Activated CD8-positive, alpha-beta memory T cell treated with anti-CD3 and anti-CD28 coated beads, Interleukin-2, amount 10 ng/mL, durations not matched to agents 7 days and 5 days (primary cell): ENCODE measurements around the gene NSMF. TPM values are rescaled to one million over a fixed set of nuclear protein-coding genes. Genes with fewer than 3 reads are reported as not detected.

ENCODE experiments used
- ATAC-seq: fragments of 150-1000 bp; cut with Tn5 transposase; one replicate; pipeline ENCODE4 v1.10.0; 2021; ENCODE audit warnings: moderate library complexity
- CTCF ChIA-PET: fragments of 350-600 bp; sonication (Branson Sonifier 250); formaldehyde crosslinking; loops from one replicate; lab custom pipeline; 2021; ENCODE audit warnings: antibody characterized with exemption; lab: Charles Lee
- DNase-seq: peaks from one replicate; pipeline ENCODE4 v3.0.0-alpha.2; 2020
- H3K27ac Mint-ChIP-seq: one replicate; pipeline ENCODE4 v1.8.0; 2021; ENCODE audit warnings: mild to moderate bottlenecking, mixed read lengths
- H3K27me3 Mint-ChIP-seq: one replicate; pipeline ENCODE4 v1.8.0; 2021; ENCODE audit warnings: mixed read lengths
- H3K36me3 Mint-ChIP-seq: one replicate; pipeline ENCODE4 v1.8.0; 2021; ENCODE audit warnings: mild to moderate bottlenecking, mixed read lengths
- H3K4me1 Mint-ChIP-seq: one replicate; pipeline ENCODE4 v1.8.0; 2021; ENCODE audit warnings: mixed read lengths
- H3K4me3 Mint-ChIP-seq: one replicate; pipeline ENCODE4 v1.8.0; 2021; ENCODE audit warnings: mild to moderate bottlenecking, moderate library complexity, mixed read lengths
- H3K9me3 Mint-ChIP-seq: one replicate; pipeline ENCODE4 v1.8.0; 2022; ENCODE audit warnings: low read depth, mixed read lengths
- total RNA-seq, 2 experiments: library from RNA; stranded (reverse); gene quantifications; one replicate each; pipeline ENCODE4 v1.2.3, GENCODE V29; 2021

The NSMF gene
- total RNA-seq, 2 experiments from 2014 or later, result 35.8 to 42.1 TPM

DNA sequence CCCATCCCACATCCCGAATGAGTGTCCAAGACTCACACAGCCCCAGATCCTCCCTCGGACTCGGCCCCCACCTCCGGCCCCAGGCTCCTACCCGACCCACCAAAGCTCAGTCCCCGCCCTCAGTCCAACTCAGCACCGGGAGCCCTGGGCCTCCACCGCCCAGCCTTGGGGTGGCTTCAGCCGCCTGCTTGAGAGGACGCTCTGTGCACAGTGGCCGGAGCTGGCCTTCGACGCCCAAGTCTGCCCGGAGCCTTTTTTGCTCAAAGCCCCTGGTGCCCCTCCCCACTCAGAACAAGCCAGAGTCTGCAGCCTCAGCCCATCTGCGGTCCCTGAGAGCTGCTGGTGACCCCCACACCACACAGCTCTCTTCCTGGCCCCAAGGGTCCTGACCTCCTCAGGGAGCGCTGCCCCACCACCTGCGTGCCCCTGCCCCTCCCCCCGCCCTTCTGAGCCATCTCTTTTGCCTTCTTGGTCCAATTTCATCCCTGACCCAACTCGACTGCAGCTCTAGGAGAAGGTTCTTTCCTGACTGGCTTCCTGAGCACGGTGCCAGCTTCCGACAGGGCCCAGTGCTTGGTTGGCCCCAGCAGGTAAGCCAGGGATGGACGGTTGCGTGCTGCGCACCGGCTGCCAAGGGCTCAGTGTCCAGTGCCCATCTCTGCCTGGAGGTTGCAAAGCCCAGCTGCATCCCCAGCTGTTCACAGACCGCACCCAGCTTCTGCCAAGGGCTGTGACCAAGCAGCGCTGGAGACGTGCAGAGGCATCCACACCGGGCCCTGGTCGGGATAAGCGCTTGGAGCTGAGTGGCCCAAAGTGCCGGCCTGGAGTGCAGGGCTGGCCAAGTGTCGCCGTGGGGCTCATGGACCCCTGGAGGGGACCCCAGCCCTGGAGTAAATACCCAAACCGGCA is 27.7 kb upstream of the NSMF start:
- Mint-ChIP-seq H3K9me3 (no peaks in the 10 kb centered on the region), H3K36me3 (no peaks in the 10 kb centered on the region), H3K4me3 (no peak overlapping the region), H3K27ac (no peak overlapping the region), H3K4me1 (peaks cover 17% of the 10 kb centered on the region), H3K27me3 (peaks cover 7% of the 10 kb centered on the region)
- ATAC-seq (no peak), DNase-seq (no peak)
- CTCF ChIA-PET, result interaction anchor here (1.2 to 2.4 kb wide), 3 partner anchors 22 to 48 kb away, joined by 3 to 5 read pairs (median 5); no protein-coding TSS in a partner anchor

DNA sequence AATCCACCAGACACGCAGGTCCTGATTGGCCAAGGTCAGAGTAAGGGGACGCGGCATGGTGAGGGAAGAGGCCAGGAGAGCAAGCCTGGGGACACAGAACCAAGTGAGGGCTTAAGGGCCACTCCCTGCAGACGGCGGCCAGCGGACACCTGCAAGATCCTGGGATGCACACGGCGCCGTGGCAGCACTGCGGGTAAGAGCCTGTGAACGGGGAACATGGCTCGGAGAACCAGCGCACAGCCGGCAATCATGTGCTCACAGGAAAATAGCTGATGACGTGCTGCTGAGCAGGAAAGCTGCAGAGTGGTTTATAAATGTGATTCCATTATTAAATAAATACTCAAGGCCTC is 27.0 kb upstream of the NSMF start:
- ATAC-seq (no peak), DNase-seq (no peak)
- H3K27ac Mint-ChIP-seq, result no peak overlapping the region
- no peaks in the 10 kb centered on the region for H3K36me3 Mint-ChIP-seq
- H3K4me1 Mint-ChIP-seq, result peaks cover 18% of the 10 kb centered on the region
- CTCF ChIA-PET, result interaction anchor here (1.7 to 2.4 kb wide), 2 partner anchors 22 to 41 kb away, joined by 5 read pairs; no protein-coding TSS in a partner anchor
- H3K9me3 Mint-ChIP-seq, result no peaks in the 10 kb centered on the region
- H3K27me3 Mint-ChIP-seq, result peaks cover 7% of the 10 kb centered on the region
- H3K4me3 Mint-ChIP-seq, result no peak overlapping the region

DNA sequence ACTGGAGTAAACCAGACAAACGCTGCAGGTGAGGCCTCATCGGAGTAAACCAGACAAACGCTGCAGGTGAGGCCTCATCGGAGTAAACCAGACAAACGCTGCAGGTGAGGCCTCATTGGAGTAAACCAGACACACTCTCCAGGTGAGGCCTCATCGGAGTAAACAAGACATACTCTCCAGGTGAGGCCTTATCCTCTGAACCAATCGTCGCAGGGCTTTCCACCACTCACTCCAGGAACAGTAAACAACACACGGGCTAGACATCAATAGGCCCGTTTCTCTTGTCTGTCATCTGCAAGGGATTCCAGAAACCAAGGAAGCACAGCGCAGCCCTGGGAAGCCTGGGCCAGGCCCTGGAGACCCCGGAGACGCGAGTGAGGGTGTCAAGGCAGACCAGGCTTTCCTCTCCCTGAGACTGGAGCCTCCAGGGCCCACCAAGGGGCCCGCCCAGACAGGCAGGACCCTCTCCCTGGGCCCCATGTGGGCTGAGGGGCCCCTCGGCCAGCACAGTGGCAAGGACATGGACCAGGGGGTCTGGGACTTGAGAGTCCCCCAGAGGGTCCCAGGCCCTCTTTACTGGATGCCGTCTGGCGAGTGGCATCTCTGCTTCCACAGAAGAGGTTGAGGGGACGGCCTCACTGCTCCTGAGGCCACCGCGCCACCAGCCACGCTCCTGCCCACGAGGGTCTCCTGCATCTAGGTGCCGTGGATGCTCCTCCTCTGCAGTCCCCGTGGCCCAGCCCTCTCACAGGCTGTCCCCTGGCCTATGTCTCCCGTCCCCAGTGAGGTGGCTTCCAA is 26.4 kb upstream of the NSMF start:
- Mint-ChIP-seq H3K36me3 (no peaks in the 10 kb centered on the region), H3K27ac (no peak overlapping the region), H3K27me3 (peaks cover 7% of the 10 kb centered on the region), H3K4me1 (peaks cover 14% of the 10 kb centered on the region), H3K4me3 (no peak overlapping the region), H3K9me3 (no peaks in the 10 kb centered on the region)
- ATAC-seq (no peak), DNase-seq (no peak)
- CTCF ChIA-PET, result no interaction called here

DNA sequence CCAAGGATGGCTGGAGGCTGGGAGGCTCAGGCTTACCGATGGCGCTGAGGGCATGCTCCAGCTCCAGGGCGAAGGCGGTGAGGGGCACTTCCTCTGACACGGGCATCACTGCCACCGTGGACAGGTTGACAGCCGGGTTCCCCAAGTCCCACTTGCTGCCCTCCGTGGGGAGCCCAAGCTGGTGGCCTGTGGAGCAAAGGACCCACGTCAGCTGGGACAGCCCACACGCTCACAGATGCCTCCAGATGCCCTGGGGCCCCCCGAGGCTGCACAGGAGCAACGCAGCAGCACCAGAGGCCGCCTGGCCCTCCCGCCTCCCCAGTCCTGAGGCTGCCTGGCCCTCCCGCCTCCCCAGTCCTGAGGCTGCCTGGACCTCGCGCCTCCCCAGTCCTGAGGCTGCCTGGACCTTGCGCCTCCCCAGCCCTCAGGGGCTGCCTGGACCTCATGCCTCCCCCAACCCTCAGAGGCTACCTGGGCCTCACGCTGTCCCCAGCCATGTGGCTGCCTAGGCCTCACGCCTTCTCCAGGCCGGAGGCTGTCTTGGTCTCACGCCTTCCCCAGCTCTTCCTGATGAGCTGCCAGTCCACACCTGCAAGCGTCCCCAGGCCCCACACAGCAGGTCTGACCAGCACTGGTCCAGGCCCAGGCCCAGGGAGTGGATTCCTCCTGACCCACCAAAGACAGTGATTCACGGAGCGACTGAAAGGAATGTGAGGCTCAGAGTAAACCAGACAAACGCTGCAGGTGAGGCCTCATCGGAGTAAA is 25.6 kb upstream of the NSMF start:
- no peak for ATAC-seq
- no peaks in the 10 kb centered on the region for H3K36me3 Mint-ChIP-seq
- peaks cover 9% of the 10 kb centered on the region for H3K4me1 Mint-ChIP-seq
- H3K9me3 Mint-ChIP-seq, result no peaks in the 10 kb centered on the region
- H3K27ac Mint-ChIP-seq, result no peak overlapping the region
- CTCF ChIA-PET, result interaction anchor here (1.4 kb wide), 1 partner anchor 62 kb away, joined by 3 read pairs; the partner anchor contains the start of genes EXD3 and NOXA1
- H3K4me3 Mint-ChIP-seq, result no peak overlapping the region
- H3K27me3 Mint-ChIP-seq, result peaks cover 7% of the 10 kb centered on the region
- DNase-seq, result no peak

DNA sequence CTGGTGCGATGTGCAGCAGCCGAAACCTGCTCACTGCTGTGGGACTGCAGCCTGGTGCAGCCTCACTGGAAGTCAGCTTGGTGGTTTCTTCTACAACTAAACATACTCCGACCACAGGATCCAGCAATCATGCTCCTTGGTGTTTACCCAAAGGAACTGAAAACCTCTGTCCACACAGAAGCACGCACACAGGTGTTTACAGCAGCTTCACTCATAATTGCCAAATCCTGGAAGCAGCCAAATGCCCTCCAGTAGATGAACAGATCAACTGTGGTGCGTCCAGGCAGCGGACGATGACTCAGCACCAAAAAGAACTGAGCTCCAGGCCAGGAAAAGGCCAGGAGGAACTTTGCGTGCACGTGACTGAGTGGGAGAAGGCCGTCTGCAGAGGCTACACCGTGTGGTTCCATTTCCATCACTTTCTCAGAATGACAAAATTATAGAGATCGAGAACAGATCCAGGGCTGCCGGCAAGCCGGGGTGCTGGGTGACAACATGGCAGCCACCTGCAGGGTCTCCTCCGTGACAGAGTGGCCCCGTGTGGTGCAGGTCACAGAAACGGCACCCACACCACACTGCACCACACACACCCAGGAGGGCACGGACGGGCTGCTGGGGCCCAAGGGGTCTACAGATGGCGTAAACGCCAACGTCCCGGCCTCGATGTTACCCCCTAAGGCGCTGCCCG is 23.1 kb upstream of the NSMF start:
- DNase-seq, result no peak
- CTCF ChIA-PET, result interaction anchor here (1.0 to 1.4 kb wide), 2 partner anchors 23 to 37 kb away, joined by 3 to 4 read pairs; partner anchors contain the start of gene NSMF
- ATAC-seq, result peak; percentile 23
- Mint-ChIP-seq H3K27ac (no peak overlapping the region), H3K27me3 (no peaks in the 10 kb centered on the region), H3K4me3 (no peak overlapping the region), H3K36me3 (no peaks in the 10 kb centered on the region), H3K9me3 (no peaks in the 10 kb centered on the region), H3K4me1 (peaks cover 9% of the 10 kb centered on the region)

DNA sequence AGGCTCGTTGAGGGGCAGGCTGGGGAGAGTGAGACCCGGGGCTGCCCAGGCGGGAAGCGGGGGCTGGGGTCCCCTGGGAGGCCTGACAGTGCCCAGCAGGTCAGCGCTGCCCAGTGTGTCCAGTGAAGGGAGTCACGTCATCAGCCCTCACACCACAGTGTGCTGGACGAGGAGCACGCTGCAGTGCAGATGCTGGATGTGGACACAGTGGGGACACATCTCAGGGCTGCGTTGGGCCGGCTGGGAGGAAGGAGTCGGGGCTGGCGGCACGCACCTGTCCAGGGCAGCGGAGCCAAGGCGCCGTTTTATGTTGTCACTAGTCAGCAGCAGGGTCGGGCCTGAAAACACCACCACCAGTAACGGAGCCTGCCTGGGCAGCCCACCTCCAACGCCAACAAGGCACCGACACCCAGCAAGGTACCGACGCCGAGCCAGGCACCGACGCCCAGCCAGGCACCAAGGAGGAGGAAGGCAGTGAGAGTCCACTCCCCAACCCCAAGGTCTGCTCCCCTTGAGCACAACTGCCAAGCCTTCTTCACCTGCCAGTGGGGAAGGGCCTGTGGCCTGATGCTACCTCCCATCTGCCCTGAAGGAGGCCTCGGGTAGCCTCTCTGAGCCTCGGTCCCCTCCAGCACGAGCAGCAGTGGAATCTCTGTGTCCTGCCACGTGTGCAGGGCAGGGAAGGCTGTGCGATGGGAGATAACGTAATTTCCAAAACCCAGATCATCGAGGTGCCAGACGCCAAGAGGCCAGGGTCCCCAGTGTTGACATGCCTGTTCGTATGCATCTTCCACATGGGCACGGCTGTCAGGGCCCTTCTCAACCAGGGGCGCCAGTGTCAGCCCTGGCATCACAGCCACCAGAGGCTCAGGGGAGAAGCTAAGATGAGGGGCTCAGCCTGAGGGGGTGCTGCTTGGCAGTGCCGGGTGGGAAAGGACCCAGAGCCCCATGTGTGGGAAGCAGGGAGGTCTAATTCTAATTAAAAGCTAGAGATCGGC is 21.9 kb upstream of the NSMF start:
- no peak for ATAC-seq
- no peaks in the 10 kb centered on the region for H3K36me3 Mint-ChIP-seq
- CTCF ChIA-PET, result interaction anchor here (1.0 to 1.4 kb wide), 2 partner anchors 22 to 36 kb away, joined by 3 to 4 read pairs; partner anchors contain the start of gene NSMF
- no peak overlapping the region for H3K27ac Mint-ChIP-seq
- peaks cover 3% of the 10 kb centered on the region for H3K9me3 Mint-ChIP-seq
- H3K27me3 Mint-ChIP-seq, result no peaks in the 10 kb centered on the region
- H3K4me1 Mint-ChIP-seq, result peaks cover 9% of the 10 kb centered on the region
- no peak overlapping the region for H3K4me3 Mint-ChIP-seq
- no peak for DNase-seq

DNA sequence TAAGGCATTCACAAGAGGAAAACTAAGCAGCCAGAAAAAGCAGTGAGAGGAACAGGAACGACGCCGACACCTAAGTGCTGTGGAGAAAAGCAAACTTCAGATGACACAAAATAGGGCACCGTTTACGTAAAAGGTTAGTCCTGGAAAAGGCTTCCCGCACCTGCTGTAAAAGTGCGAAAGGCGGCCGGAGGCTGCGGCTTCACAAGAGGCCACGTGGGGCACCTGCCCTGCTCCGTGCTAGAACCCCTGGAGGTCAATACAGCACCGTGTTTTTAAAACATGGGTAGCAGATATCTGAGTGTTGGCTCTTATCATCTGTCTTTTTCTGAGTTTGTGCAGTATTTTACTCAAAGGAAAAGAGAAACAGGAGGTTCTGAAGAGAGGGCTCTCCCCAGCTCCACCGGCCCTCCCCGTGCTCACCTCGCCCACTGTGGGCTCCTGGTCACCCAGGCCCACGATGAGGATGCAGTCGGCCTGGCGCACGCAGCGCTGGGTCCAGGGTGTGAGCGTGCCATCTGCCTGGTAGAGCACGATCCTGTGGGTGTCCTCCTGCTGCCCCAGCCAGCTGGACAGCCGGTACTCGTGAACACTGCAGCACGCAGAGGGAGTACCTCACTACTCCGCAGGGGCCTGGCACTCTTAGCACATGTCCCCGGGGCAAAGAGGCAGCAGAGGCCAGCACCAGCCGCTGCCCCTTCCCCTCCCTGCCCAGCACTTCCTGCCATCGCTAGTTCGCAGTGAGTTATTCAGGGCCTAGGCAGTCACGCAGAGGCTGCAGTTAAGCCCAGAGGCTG is 21.0 kb upstream of the NSMF start:
- H3K4me3 Mint-ChIP-seq, result no peak overlapping the region
- no peaks in the 10 kb centered on the region for H3K27me3 Mint-ChIP-seq
- DNase-seq (no peak), ATAC-seq (no peak)
- no peak overlapping the region for H3K27ac Mint-ChIP-seq
- H3K36me3 Mint-ChIP-seq, result no peaks in the 10 kb centered on the region
- peaks cover 6% of the 10 kb centered on the region for H3K9me3 Mint-ChIP-seq
- CTCF ChIA-PET, result interaction anchor here (1.2 kb wide), 1 partner anchor 55 kb away, joined by 3 read pairs; no protein-coding TSS in a partner anchor
- peaks cover 9% of the 10 kb centered on the region for H3K4me1 Mint-ChIP-seq

DNA sequence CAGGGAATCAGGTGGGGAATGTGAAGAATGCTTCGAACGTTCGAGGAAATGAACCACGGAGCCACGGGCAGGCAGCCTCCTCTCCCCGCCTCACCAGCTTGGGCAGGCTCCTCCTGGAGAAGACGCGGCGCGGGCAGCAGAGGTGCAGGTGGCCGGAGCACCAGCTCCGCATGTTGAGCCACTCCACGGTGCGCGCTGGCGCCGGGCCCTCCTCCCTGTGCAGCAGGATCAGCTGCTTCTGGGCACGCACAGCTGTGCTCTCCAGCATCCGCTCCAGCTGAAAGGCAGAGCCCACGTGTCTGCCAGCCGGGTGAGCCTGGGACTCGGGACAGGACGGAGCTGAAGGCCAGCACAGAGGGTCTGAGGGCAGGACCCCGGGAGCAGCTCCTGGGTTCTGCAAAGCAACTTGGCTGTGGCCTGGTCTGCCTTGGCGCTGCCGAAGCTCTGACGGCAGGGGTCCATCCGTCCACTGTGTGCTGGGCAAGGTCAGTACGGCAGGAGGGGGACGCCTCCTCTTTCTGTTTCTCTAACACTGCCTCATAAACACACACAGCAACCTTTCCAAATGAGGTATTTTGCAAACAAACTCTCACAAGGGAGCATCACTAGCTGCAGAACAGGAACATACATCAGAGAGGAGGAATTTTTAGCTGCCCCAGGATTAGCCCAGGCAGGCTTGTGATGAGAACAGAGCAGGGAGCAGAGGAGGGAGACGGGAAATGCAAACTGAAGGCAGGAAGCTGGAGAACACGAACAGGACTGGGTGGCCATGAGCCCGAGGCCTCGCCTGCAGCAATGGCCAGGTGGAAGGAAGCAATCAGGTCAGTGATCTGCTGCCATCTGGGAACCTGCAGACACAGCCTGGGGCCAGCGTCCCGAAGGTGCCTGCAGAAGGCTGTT is 20.1 kb upstream of the NSMF start:
- Mint-ChIP-seq H3K27me3 (no peaks in the 10 kb centered on the region), H3K36me3 (peaks cover 2% of the 10 kb centered on the region), H3K9me3 (peaks cover 9% of the 10 kb centered on the region), H3K4me3 (no peak overlapping the region), H3K27ac (no peak overlapping the region), H3K4me1 (peaks cover 9% of the 10 kb centered on the region)
- CTCF ChIA-PET, result interaction anchor here (1.2 kb wide), 1 partner anchor 56 kb away, joined by 3 read pairs; no protein-coding TSS in a partner anchor
- DNase-seq (no peak), ATAC-seq (no peak)

DNA sequence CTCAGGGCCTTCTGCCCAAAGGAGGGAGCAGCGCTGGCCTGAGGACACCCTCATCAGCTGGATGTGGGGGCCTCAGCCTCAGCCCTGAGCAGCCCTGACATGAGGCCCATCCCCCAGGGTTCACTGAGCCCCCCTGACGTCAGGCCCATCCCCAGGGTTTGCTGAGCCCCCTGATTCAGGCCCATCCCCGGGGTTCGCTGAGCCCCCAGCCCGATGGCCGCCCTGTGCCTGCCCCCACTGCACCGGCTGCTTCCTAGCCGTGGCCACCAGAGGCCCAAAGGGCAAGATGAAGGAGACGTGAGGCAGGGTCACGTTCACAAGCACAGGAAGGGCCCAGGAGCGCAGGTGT is 19.5 kb upstream of the NSMF start:
- CTCF ChIA-PET, result interaction anchor here (1.2 kb wide), 1 partner anchor 56 kb away, joined by 3 read pairs; no protein-coding TSS in a partner anchor
- no peak overlapping the region for H3K4me3 Mint-ChIP-seq
- no peak overlapping the region for H3K27ac Mint-ChIP-seq
- peaks cover 9% of the 10 kb centered on the region for H3K4me1 Mint-ChIP-seq
- DNase-seq, result no peak
- H3K36me3 Mint-ChIP-seq, result peaks cover 6% of the 10 kb centered on the region
- no peak for ATAC-seq
- no peaks in the 10 kb centered on the region for H3K27me3 Mint-ChIP-seq
- H3K9me3 Mint-ChIP-seq, result peaks cover 13% of the 10 kb centered on the region

DNA sequence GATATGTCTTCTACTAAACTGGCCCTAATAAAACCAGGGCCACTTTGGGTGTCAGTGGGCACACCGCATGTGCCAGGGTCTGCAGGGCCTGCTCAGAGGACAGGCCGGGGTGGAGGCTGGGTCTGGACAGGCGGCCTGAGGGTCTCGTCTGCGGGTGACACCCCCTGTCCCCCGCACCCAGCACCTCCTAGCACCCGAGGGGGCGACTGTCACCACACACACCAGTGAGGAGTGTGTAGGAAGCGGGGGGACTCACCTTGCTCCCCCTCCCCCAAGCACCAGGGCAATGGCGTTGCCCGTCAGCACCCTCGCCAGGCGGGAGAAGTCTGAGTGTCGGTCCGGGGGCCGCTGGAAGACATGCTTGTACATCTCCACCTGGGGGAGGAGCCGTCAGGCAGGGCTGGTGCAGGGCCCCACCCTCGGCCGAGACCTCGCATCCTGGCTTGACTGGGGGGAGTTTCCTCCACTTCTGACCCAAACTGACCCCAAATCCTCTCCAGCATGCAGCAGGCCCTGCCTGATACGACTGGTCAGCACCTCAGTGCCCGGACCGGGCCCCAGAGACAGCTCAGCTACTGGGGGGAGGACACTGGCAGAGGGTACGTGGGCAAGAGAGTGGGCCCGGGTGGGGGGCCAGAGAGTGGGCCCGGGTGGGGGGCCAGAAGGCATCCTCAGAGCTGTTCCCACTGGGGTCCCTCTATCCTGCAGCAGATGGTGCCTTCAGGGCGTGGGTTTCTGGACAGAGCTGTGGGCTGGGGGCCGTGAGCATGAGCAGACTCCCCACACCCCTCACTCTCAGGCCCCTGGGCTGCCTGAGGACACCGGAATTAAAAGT is 18.9 kb upstream of the NSMF start:
- Mint-ChIP-seq H3K27ac (no peak overlapping the region), H3K4me3 (no peak overlapping the region), H3K9me3 (peaks cover 17% of the 10 kb centered on the region), H3K27me3 (no peaks in the 10 kb centered on the region), H3K36me3 (peaks cover 9% of the 10 kb centered on the region), H3K4me1 (peaks cover 9% of the 10 kb centered on the region)
- CTCF ChIA-PET, result no interaction called here
- ATAC-seq (no peak), DNase-seq (no peak)
